ENCODE data around the gene CAMTA1.

Gene CAMTA1

GRCh38 chr1:7589080-7589735, 804.0 kb downstream of the CAMTA1 start:
- DNase-seq (ENCODE audit: insufficient read length, low spot score) (no peak), FAIRE-seq (no peak)
- TF ChIP-seq CTCF (IDR thresholded peaks at IDR 0.05; ENCODE audit: insufficient read depth, missing control alignments): no peak

GRCh38 chr1:7589774-7590425, 804.6 kb downstream of the CAMTA1 start:
- no peak for DNase-seq (ENCODE audit: insufficient read length, low spot score)
- no peak for TF ChIP-seq CTCF (IDR thresholded peaks at IDR 0.05; ENCODE audit: insufficient read depth, missing control alignments)
- no peak for FAIRE-seq

GRCh38 chr1:7590426-7590790, 805.2 kb downstream of the CAMTA1 start:
- DNase-seq (ENCODE audit: insufficient read length, low spot score): no peak
- FAIRE-seq: no peak
- TF ChIP-seq CTCF (IDR thresholded peaks at IDR 0.05; ENCODE audit: insufficient read depth, missing control alignments): no peak

- no peak for TF ChIP-seq CTCF (IDR thresholded peaks at IDR 0.05; ENCODE audit: insufficient read depth, missing control alignments)
- FAIRE-seq: no peak
- no peak for DNase-seq (ENCODE audit: insufficient read length, low spot score)
Measured at GRCh38 chr1:7591565-7591964, 806.3 kb downstream of the CAMTA1 start.

- FAIRE-seq (no peak), DNase-seq (ENCODE audit: insufficient read length, low spot score) (no peak)
- TF ChIP-seq CTCF (IDR thresholded peaks at IDR 0.05; ENCODE audit: insufficient read depth, missing control alignments): no peak
Measured at GRCh38 chr1:7592120-7592798, 807.0 kb downstream of the CAMTA1 start.

GRCh38 chr1:7594002-7594713, 808.9 kb downstream of the CAMTA1 start:
- FAIRE-seq: no peak
- TF ChIP-seq CTCF (IDR thresholded peaks at IDR 0.05; ENCODE audit: insufficient read depth, missing control alignments): no peak
- no peak for DNase-seq (ENCODE audit: insufficient read length, low spot score)
